HL-60 (cell line): ENCODE measurements around the gene LRFN4.

ENCODE experiments used
- DNase-seq, 2 experiments: peaks; one replicate each; pipeline ENCODE4 v3.0.0-alpha.2; 2010 to 2020; ENCODE audit warnings: low read depth in 1 of 2, low spot score in 1 of 2
- H3K27ac ChIP-seq: fragments of 250-450 bp; sonication (Bioruptor Pico); replicated peaks from 2 replicates; pipeline ENCODE4 v1.5.1; 2020; ENCODE audit warnings: mild to moderate bottlenecking, moderate library complexity
- H3K27me3 ChIP-seq: fragments of 250-450 bp; sonication (Bioruptor Pico); 2 replicates; pipeline ENCODE4 v1.5.1; 2021; ENCODE audit warnings: mild to moderate bottlenecking, moderate library complexity; ENCODE audit not compliant: insufficient read depth, poor library complexity, severe bottlenecking
- H3K4me3 ChIP-seq: replicated peaks from 2 replicates; pipeline ENCODE4 v1.5.1; 2011; ENCODE audit warnings: mild to moderate bottlenecking, control low read depth, low read length; ENCODE audit not compliant: insufficient read depth
- GABPA ChIP-seq: IDR thresholded peaks from 2 replicates; pipeline ENCODE4 v1.6.1; 2012; ENCODE audit warnings: low read depth
- POLR2AphosphoS5 ChIP-seq: IDR thresholded peaks from 2 replicates; pipeline ENCODE4 v1.6.1; 2012; ENCODE audit warnings: low read depth
- REST ChIP-seq: IDR thresholded peaks from 2 replicates; pipeline ENCODE4 v1.6.1; 2012; ENCODE audit warnings: low read depth; ENCODE audit not compliant: insufficient replicate concordance
- SPI1 ChIP-seq: IDR thresholded peaks from 2 replicates; pipeline ENCODE4 v1.6.1; 2012; ENCODE audit warnings: low read depth, mild to moderate bottlenecking, borderline replicate concordance
- TF ChIP-seq, protein P1 (sequence below): IDR thresholded peaks from one replicate; pipeline ENCODE4 v1.5.1; 2011; ENCODE audit warnings: low read length, control low read depth, inconsistent platforms; ENCODE audit not compliant: insufficient read depth

Gene LRFN4

DNA sequence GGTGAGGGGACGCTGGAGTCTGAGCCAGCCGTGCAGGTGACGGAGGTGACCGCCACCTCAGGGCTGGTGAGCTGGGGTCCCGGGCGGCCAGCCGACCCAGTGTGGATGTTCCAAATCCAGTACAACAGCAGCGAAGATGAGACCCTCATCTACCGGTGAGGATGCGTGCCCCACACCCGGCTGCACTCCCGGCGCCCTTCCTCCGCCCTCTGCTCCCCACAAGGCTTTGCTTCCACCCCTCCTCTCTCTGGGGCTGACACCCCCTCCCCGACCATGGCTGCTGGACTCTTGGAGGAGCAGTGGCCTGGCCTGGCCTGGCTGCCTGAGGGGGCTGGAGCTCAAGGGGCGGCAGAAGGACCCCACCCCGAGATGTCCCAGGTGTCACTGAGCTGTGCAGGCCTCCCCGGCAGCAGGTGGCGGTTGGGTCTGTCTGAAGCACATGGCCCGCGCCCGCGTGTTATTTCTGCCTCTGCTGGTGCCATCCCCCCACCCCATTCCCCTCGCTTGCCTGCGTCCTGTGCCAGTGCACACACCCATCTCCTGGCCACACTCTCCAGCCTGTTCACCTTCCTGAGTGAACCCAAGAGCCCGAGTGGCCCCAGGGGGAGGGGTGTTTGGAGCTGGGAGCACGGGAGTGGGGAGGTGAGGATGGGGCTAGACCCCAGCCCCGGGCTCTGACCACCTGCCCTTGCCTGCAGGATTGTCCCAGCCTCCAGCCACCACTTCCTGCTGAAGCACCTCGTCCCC is 2.2 kb downstream of the LRFN4 start:
- H3K4me3 ChIP-seq: no peak overlapping the region
- no peak for DNase-seq
- TF ChIP-seq SPI1 (no peak), GABPA (no peak), POLR2AphosphoS5 (no peak), REST (no peak)
- TF ChIP-seq, protein P1, sequence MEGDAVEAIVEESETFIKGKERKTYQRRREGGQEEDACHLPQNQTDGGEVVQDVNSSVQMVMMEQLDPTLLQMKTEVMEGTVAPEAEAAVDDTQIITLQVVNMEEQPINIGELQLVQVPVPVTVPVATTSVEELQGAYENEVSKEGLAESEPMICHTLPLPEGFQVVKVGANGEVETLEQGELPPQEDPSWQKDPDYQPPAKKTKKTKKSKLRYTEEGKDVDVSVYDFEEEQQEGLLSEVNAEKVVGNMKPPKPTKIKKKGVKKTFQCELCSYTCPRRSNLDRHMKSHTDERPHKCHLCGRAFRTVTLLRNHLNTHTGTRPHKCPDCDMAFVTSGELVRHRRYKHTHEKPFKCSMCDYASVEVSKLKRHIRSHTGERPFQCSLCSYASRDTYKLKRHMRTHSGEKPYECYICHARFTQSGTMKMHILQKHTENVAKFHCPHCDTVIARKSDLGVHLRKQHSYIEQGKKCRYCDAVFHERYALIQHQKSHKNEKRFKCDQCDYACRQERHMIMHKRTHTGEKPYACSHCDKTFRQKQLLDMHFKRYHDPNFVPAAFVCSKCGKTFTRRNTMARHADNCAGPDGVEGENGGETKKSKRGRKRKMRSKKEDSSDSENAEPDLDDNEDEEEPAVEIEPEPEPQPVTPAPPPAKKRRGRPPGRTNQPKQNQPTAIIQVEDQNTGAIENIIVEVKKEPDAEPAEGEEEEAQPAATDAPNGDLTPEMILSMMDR: no peak
- H3K27me3 ChIP-seq: no peaks in the 10 kb centered on the region
- no peak overlapping the region for H3K27ac ChIP-seq

GRCh38 chr11:66859686-66860448 is 3.0 kb downstream of the LRFN4 start:
- no peaks in the 10 kb centered on the region for H3K27me3 ChIP-seq
- TF ChIP-seq POLR2AphosphoS5 (no peak), REST (no peak), SPI1 (no peak), GABPA (no peak)
- TF ChIP-seq, protein P1: no peak
- no peak for DNase-seq
- no peak overlapping the region for H3K4me3 ChIP-seq
- no peak overlapping the region for H3K27ac ChIP-seq

GRCh38 chr11:66860449-66860831 is 3.6 kb downstream of the LRFN4 start:
- no peak for DNase-seq
- no peak overlapping the region for H3K27ac ChIP-seq
- no peaks in the 10 kb centered on the region for H3K27me3 ChIP-seq
- TF ChIP-seq, protein P1: no peak
- TF ChIP-seq POLR2AphosphoS5 (peak; percentile 27; the same call in 1 of the 2 replicates), REST (no peak), GABPA (no peak), SPI1 (no peak)
- H3K4me3 ChIP-seq: no peak overlapping the region
